Esophagus muscularis mucosa (tissue), 4 donors: ENCODE data around the gene ADISSP. TPM values are rescaled to one million over a fixed set of nuclear protein-coding genes. Genes with fewer than 3 reads are reported as not detected.

Experiments used
- DNase-seq: peaks from one replicate; pipeline ENCODE4 v3.0.0-alpha.2; 2017; ENCODE audit errors: extremely low spot score
- H3K27ac ChIP-seq, 4 donors: fragments of 200-600 bp; sonication (generic); replicated peaks in 1 of 4; 1 replicate in 3 of 4; 2 replicates in 1 of 4; pipeline ENCODE4 v1.5.1; 2016 to 2019; ENCODE audit warnings: mild to moderate bottlenecking in 1 of 4
- H3K27me3 ChIP-seq, 4 donors: fragments of 200-600 bp; sonication (generic); one replicate each; pipeline versions ENCODE4 v1.5.1 to v1.6.0; 2016 to 2019
- H3K36me3 ChIP-seq, 4 donors: fragments of 200-600 bp; sonication (generic); one replicate each; pipeline ENCODE4 v1.5.1; 2016 to 2019
- H3K4me1 ChIP-seq, 4 donors: fragments of 200-600 bp; sonication (generic); one replicate each; pipeline ENCODE4 v1.5.1; 2016 to 2019
- H3K4me3 ChIP-seq, 4 donors: fragments of 200-600 bp; sonication (generic); 1 replicate in 2 of 4; 2 replicates in 2 of 4; pipeline ENCODE4 v1.5.1; 2016 to 2019; ENCODE audit warnings: mild to moderate bottlenecking in 4 of 4, moderate library complexity in 1 of 4
- H3K9me3 ChIP-seq, 4 donors: fragments of 200-600 bp; sonication (generic); 1 replicate in 3 of 4; 2 replicates in 1 of 4; pipeline ENCODE4 v1.5.1; 2016 to 2019
- CTCF ChIP-seq, 3 experiments: fragments of 200-600 bp in 2 of 3; fragments of 450-650 bp in 1 of 3; sonication (generic) in 2 of 3; IDR thresholded peaks; one replicate each; pipeline ENCODE4 v1.5.1; 2017 to 2019; ENCODE audit warnings: antibody characterized with exemption in 3 of 3, mild to moderate bottlenecking in 2 of 3, moderate library complexity in 1 of 3
- EP300 ChIP-seq: sonication (generic); formaldehyde crosslinking; IDR thresholded peaks from one replicate; pipeline ENCODE4 v1.6.1; 2017; ENCODE audit warnings: antibody characterized with exemption
- POLR2A ChIP-seq: fragments of 450-650 bp; IDR thresholded peaks from one replicate; pipeline ENCODE4 v1.6.1; 2017; ENCODE audit warnings: antibody characterized with exemption, moderate library complexity, mild to moderate bottlenecking, low read depth
- POLR2AphosphoS5 ChIP-seq, 2 donors: sonication (generic); formaldehyde crosslinking; IDR thresholded peaks; one replicate each; pipeline ENCODE4 v1.6.1; 2017; ENCODE audit warnings: antibody characterized with exemption in 2 of 2
- WGBS: methylation state at CpG from one replicate; pipeline ENCODE4 v1.1.5; 2018; 5-methylcytosine and 5-hydroxymethylcytosine counted together
- intact Hi-C: fragments of 100-400 bp; cut with DNase I; formaldehyde crosslinking; loops from one replicate; pipeline ENCODE4 v1.15.1; 2023
- total RNA-seq, 4 donors: library from RNA; depleted of rRNA; stranded (reverse); fragments of >200 nt; gene quantifications; one replicate each; pipeline versions ENCODE4 v1.1.0 to v1.2.1, GENCODE V29; 2016

ADISSP gene
- total RNA-seq, 4 donors from 2014 or later = 56.5 to 96.1 (median 73.6) TPM

DNA sequence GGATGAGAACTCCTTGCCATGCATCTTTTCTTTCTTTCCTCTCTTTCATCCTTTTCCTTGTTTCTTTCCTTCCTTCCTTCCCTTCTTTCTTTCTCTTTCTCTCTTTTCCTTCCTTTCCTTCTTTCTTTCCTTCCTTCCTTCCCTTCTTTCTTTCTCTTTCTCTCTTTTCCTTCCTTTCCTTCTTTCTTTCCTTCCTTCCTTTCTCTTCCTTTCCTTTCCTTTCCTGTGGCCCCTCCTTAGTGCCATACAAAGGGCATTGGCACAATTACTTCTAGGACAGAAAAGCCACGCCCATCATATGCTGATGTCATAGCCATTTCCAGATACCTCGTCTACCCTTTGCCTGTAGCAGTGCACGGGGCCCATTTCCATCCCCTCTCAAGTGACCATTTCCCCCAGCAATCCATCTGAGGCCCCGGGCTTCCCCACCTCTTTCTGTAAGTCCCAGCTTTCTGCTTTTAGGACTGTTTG lies 21.2 kb upstream of the ADISSP start:
- peak overlapping the region in 2 of 4 donors; percentile 13 to 37 for H3K27ac ChIP-seq
- DNase-seq = no peak
- TF ChIP-seq POLR2AphosphoS5 (IDR thresholded peaks at IDR 0.05) (no peak), EP300 (no peak), CTCF (IDR thresholded peaks at IDR 0.05) (no peak), POLR2A (no peak)
- 71% methylated on average over 4 of the region's 4 CpGs for WGBS
- intact Hi-C loops = loop anchor here (1.0 to 5.0 kb wide), 2 partner anchors 58 to 294 kb away; partner anchors contain the start of gene MAVS
- H3K36me3 ChIP-seq = peaks cover 0 to 10% (median 5%) of the 10 kb centered on the region in 4 donors
- H3K27me3 ChIP-seq = no peaks in the 10 kb centered on the region
- H3K4me3 ChIP-seq = no peak overlapping the region
- no peaks in the 10 kb centered on the region for H3K9me3 ChIP-seq
- H3K4me1 ChIP-seq = peaks cover 28 to 43% (median 35%) of the 10 kb centered on the region in 4 donors

GRCh38 chr20:3787324-3788014 lies 19.9 kb upstream of the ADISSP start:
- no peak for DNase-seq
- H3K36me3 ChIP-seq = peaks cover 0 to 19% (median 11%) of the 10 kb centered on the region in 4 donors
- H3K27ac ChIP-seq = peak overlapping the region; percentile 31 to 85 (median 38)
- 72% methylated on average over 5 of the region's 5 CpGs for WGBS
- H3K4me3 ChIP-seq = peak overlapping the region; percentile 35 to 83 (median 70)
- TF ChIP-seq EP300 = no peak
- no peak for TF ChIP-seq POLR2AphosphoS5 (IDR thresholded peaks at IDR 0.05)
- no peak for TF ChIP-seq CTCF (IDR thresholded peaks at IDR 0.05)
- TF ChIP-seq POLR2A = no peak
- peaks cover 32 to 51% (median 47%) of the 10 kb centered on the region in 4 donors for H3K4me1 ChIP-seq
- intact Hi-C loops = loop anchor here (1.0 to 5.0 kb wide), 3 partner anchors 33 to 295 kb away; partner anchors contain the start of genes AP5S1 and MAVS
- no peaks in the 10 kb centered on the region for H3K9me3 ChIP-seq
- no peaks in the 10 kb centered on the region for H3K27me3 ChIP-seq

DNA sequence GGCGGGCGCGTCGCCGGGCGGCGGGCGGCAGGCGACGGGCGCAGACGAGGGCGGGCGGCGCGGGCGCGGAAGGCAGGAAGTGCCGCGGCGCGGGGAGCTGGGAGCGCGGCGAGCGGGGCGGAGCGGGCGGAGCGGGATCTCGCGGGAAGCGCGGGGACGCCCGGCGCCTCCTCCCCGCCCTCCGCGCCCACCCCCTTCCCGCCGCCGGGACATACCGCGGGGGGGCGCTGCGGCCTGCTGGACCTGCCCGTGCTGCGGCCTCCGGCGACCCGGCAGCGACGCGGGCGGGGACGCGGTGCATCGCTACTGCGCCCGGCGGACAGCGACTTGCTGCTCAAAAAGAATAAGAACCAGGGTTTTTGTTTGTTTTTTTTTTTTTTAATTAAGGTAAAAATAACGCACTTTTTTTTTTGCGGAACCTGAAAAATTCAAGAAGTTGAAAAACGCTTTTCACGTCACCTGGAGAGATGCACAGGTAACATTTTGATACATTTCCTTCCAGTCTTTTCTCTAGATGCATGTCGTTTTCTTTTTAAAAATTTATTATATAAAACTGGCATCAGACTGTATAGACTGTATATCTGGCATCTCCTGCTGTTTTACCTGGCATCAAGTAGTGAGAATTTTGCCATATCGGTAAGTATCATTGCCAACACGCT lies 19.2 kb upstream of the ADISSP start, which contains the start of gene CENPB:
Gene CENPB (minus strand): TSS at position 76 of the 659 bp plus-strand sequence. CDS start 257 bp downstream, outside the sequence.
- WGBS = 21% methylated on average over 8 of the region's 70 CpGs
- DNase-seq = peak; percentile 94
- Histone ChIP-seq H3K4me3 (peak within 1 kb of the TSS; percentile 68 to 83 (median 73)), H3K9me3 (no peaks in the 10 kb centered on the region), H3K27ac (peak within 1 kb of the TSS; percentile 79 to 90 (median 84)), H3K4me1 (peaks cover 32 to 52% (median 47%) of the 10 kb centered on the region in 4 donors), H3K36me3 (peaks cover 0 to 20% (median 11%) of the 10 kb centered on the region in 4 donors), H3K27me3 (no peaks in the 10 kb centered on the region)
- intact Hi-C loops = loop anchor here (2.0 to 5.0 kb wide), 2 partner anchors 34 to 296 kb away; partner anchors contain the start of gene AP5S1
- TF ChIP-seq POLR2AphosphoS5 (IDR thresholded peaks at IDR 0.05) (peak; percentile 42 to 49), CTCF (IDR thresholded peaks at IDR 0.05) (peak; percentile 75 to 94 (median 90)), EP300 (no peak), POLR2A (no peak)

DNA sequence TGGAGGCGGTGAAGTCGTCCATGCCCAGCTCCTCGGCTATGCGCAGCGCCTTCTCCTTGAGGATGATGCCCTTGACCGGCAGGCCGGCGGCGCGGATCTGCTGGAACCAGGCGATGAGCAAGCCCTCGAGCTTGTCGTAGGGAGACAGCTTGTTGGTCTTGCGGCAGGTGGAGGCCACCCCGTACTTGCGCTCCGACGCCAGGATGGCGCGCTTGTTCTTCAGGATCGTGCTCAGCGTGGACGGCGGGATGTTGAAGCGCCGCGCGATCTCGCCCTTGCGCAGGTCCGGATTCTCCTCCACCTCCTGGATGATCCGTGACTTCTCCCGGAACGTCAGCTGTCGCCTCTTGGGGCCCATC lies 18.6 kb upstream of the ADISSP start:
- WGBS = no CpG with 5 or more reads among the region's 35 CpGs

More for the DNA sequence above, 18.6 kb upstream of the ADISSP start:
- no peaks in the 10 kb centered on the region for H3K27me3 ChIP-seq
- peak overlapping the region; percentile 68 to 83 (median 73) for H3K4me3 ChIP-seq
- no peak for TF ChIP-seq POLR2A
- no peak for TF ChIP-seq CTCF (IDR thresholded peaks at IDR 0.05)
- TF ChIP-seq EP300 = no peak
- no peak for TF ChIP-seq POLR2AphosphoS5 (IDR thresholded peaks at IDR 0.05)
- DNase-seq = no peak
- peak overlapping the region; percentile 79 to 90 (median 84) for H3K27ac ChIP-seq
- intact Hi-C loops = loop anchor here (2.0 to 5.0 kb wide), 2 partner anchors 35 to 296 kb away; partner anchors contain the start of gene AP5S1
- no peaks in the 10 kb centered on the region for H3K9me3 ChIP-seq
- peaks cover 36 to 59% (median 54%) of the 10 kb centered on the region in 4 donors for H3K4me1 ChIP-seq
- H3K36me3 ChIP-seq = peaks cover 0 to 20% (median 11%) of the 10 kb centered on the region in 4 donors
